Hepatocyte (in vitro differentiated cells): ENCODE measurements around the gene NOTCH4. TPM values are rescaled to one million over a fixed set of nuclear protein-coding genes. Genes with fewer than 3 reads are reported as not detected.

Experiments
- DNase-seq: peaks from one replicate; pipeline ENCODE4 v3.0.0-alpha.2; 2016; ENCODE audit warnings: low spot score
- H2AFZ ChIP-seq: fragments of 200-600 bp; sonication (generic); 2 replicates; pipeline ENCODE4 v1.6.0; 2016; ENCODE audit warnings: antibody characterized with exemption, mild to moderate bottlenecking
- H3K27ac ChIP-seq: fragments of 200-600 bp; sonication (generic); 2 replicates; pipeline ENCODE4 v1.5.1; 2016; ENCODE audit warnings: mild to moderate bottlenecking
- H3K27me3 ChIP-seq: fragments of 200-600 bp; sonication (generic); 2 replicates; pipeline ENCODE4 v1.6.1; 2016
- H3K36me3 ChIP-seq: fragments of 200-600 bp; sonication (generic); replicated peaks from 2 replicates; pipeline ENCODE4 v1.5.1; 2016; ENCODE audit warnings: low read depth; ENCODE audit not compliant: insufficient read depth
- H3K4me1 ChIP-seq: fragments of 200-600 bp; sonication (generic); 2 replicates; pipeline ENCODE4 v1.5.1; 2016; ENCODE audit warnings: mild to moderate bottlenecking, moderate library complexity; ENCODE audit not compliant: insufficient read depth
- H3K4me2 ChIP-seq: fragments of 200-600 bp; sonication (generic); 2 replicates; pipeline ENCODE4 v1.6.0; 2016
- H3K4me3 ChIP-seq: fragments of 200-600 bp; sonication (generic); 2 replicates; pipeline ENCODE4 v1.5.1; 2016; ENCODE audit warnings: mild to moderate bottlenecking
- H3K79me2 ChIP-seq: fragments of 200-600 bp; sonication (generic); 2 replicates; pipeline ENCODE4 v1.6.0; 2017; ENCODE audit warnings: mild to moderate bottlenecking
- H3K9me2 ChIP-seq: fragments of 200-600 bp; sonication (generic); replicated peaks from 2 replicates; pipeline ENCODE4 v1.6.0; 2017; ENCODE audit warnings: mild to moderate bottlenecking; ENCODE audit not compliant: insufficient read depth
- H3K9me3 ChIP-seq: fragments of 200-600 bp; sonication (generic); 2 replicates; pipeline ENCODE4 v1.5.1; 2016; ENCODE audit warnings: low read depth, mild to moderate bottlenecking
- H4K20me1 ChIP-seq: fragments of 200-600 bp; sonication (generic); 2 replicates; pipeline ENCODE4 v1.6.0; 2016; ENCODE audit warnings: mild to moderate bottlenecking; ENCODE audit not compliant: insufficient read depth, poor library complexity, severe bottlenecking
- EZH2 ChIP-seq: fragments of 200-600 bp; sonication (generic); IDR thresholded peaks from 2 replicates; pipeline ENCODE4 v1.6.1; 2016; ENCODE audit warnings: antibody characterized with exemption, mild to moderate bottlenecking, borderline replicate concordance
- EZH2phosphoT487 ChIP-seq: fragments of 200-600 bp; sonication (generic); IDR thresholded peaks from one replicate; pipeline ENCODE4 v1.6.1; 2018; ENCODE audit warnings: antibody characterized with exemption, mild to moderate bottlenecking, low read depth, moderate library complexity; ENCODE audit not compliant: unreplicated experiment, severe bottlenecking
- WGBS: methylation state at CpG from one replicate; pipeline ENCODE4 v1.1.6; 2016; ENCODE audit warnings: low lambda C conversion rate; ENCODE audit errors: missing lambda C conversion rate; 5-methylcytosine and 5-hydroxymethylcytosine counted together
- polyA plus RNA-seq: library from polyadenylated mRNA; unstranded; fragments of >200 nt; fragmentation: Nextera tagmentation; extraction: Ambion mirVana; gene quantifications from 2 replicates; pipeline ENCODE4 v1.2.1, GENCODE V29; 2016
- total RNA-seq: library from RNA; depleted of rRNA; stranded (reverse); fragments of >200 nt; gene quantifications from 2 replicates; pipeline ENCODE4 v1.2.3, GENCODE V29; 2014
- TF ChIP-seq, protein P1 (sequence below): fragments of 200-600 bp; sonication (generic); IDR thresholded peaks from 2 replicates; pipeline ENCODE4 v1.5.1; 2016; ENCODE audit warnings: antibody characterized with exemption, mild to moderate bottlenecking; ENCODE audit not compliant: poor library complexity

NOTCH4 gene
- total and polyA plus RNA-seq, 2 experiments from 2014 or later: 2.7 to 3.6 TPM

DNA sequence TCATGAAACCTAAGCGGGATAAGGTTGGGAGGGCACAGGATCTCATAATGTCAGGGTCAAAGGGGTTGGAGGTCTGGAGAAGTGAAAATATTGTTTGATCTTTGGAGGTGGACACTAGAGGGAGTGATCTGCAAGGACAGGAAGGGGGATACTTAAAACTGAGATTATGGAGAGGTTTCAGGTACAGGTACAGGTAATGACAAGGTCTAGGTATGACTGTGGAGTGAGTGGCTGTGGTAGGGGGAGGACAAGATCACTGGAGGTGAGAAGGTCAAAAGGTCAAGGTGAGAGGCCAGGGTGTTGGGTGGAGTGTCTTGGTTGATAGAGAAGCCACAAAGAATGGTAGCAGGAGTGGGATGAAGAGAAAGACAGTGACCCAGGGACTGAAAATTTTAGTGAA is 16.8 kb upstream of the NOTCH4 start:
- H3K27me3 ChIP-seq: no peaks in the 10 kb centered on the region
- no peak overlapping the region for H3K4me2 ChIP-seq
- WGBS: 93% methylated on average over 1 of the region's 1 CpG
- H4K20me1 ChIP-seq: no peaks in the 10 kb centered on the region
- H2AFZ ChIP-seq: no peak overlapping the region
- H3K4me3 ChIP-seq: no peak overlapping the region
- no peaks in the 10 kb centered on the region for H3K9me2 ChIP-seq
- DNase-seq: no peak
- no peaks in the 10 kb centered on the region for H3K79me2 ChIP-seq
- no peak overlapping the region for H3K27ac ChIP-seq
- TF ChIP-seq EZH2phosphoT487 (no peak), EZH2 (no peak)
- TF ChIP-seq, protein P1, sequence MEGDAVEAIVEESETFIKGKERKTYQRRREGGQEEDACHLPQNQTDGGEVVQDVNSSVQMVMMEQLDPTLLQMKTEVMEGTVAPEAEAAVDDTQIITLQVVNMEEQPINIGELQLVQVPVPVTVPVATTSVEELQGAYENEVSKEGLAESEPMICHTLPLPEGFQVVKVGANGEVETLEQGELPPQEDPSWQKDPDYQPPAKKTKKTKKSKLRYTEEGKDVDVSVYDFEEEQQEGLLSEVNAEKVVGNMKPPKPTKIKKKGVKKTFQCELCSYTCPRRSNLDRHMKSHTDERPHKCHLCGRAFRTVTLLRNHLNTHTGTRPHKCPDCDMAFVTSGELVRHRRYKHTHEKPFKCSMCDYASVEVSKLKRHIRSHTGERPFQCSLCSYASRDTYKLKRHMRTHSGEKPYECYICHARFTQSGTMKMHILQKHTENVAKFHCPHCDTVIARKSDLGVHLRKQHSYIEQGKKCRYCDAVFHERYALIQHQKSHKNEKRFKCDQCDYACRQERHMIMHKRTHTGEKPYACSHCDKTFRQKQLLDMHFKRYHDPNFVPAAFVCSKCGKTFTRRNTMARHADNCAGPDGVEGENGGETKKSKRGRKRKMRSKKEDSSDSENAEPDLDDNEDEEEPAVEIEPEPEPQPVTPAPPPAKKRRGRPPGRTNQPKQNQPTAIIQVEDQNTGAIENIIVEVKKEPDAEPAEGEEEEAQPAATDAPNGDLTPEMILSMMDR: no peak
- no peaks in the 10 kb centered on the region for H3K36me3 ChIP-seq
- H3K4me1 ChIP-seq: no peaks in the 10 kb centered on the region
- H3K9me3 ChIP-seq: no peaks in the 10 kb centered on the region

DNA sequence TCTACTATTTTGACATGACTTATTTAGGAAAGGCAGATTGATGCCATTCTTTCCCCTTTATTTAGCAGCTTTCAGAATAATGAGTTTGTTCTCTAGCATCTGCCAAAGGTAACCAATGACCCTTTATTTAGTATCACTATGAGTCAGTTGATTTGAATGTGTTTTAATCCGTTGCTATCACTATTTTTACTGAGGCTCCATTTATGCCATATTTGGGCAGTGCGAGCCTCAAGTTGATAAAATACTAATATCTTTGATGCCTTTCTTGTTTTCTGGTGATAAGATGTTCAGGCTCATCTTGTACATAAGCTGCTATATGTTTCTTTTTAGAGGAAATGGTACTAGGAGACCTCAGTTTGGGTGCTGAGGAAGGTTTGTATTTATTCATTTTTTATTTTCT is 15.6 kb upstream of the NOTCH4 start:
- Histone ChIP-seq H3K9me2 (no peaks in the 10 kb centered on the region), H3K4me1 (no peaks in the 10 kb centered on the region), H3K4me2 (no peak overlapping the region), H3K4me3 (no peak overlapping the region), H3K27me3 (no peaks in the 10 kb centered on the region), H2AFZ (no peak overlapping the region), H4K20me1 (no peaks in the 10 kb centered on the region), H3K9me3 (no peaks in the 10 kb centered on the region), H3K79me2 (no peaks in the 10 kb centered on the region), H3K36me3 (no peaks in the 10 kb centered on the region), H3K27ac (no peak overlapping the region)
- 85% methylated on average over 2 of the region's 2 CpGs for WGBS
- TF ChIP-seq, protein P1: no peak
- TF ChIP-seq EZH2 (no peak), EZH2phosphoT487 (no peak)
- no peak for DNase-seq

DNA sequence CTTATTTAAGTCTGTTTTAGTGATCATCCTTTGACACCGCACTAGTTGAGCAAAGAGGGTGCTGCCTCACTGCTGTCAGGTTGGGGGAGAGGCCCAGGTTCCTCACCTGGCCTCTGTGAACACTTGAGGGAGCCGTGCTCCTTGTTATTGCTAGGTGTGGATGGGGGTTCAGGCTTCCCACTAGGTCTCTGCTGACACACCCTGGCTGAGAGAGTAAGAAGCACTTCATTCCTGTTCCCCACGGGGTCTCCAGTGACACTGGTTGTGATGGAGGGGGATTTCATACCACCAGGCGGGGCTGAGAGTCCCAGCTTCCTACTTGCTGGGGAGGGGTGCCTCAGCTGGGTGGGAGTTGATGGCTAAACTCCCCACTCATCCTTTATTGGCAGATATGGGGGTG is 11.1 kb upstream of the NOTCH4 start:
- H3K27me3 ChIP-seq: no peaks in the 10 kb centered on the region
- no peak overlapping the region for H2AFZ ChIP-seq
- H3K9me3 ChIP-seq: no peaks in the 10 kb centered on the region
- H4K20me1 ChIP-seq: no peaks in the 10 kb centered on the region
- DNase-seq: no peak
- 61% methylated on average over 4 of the region's 4 CpGs for WGBS
- no peak overlapping the region for H3K4me2 ChIP-seq
- TF ChIP-seq EZH2phosphoT487 (no peak), EZH2 (no peak)
- TF ChIP-seq, protein P1: no peak
- no peak overlapping the region for H3K27ac ChIP-seq
- H3K9me2 ChIP-seq: no peaks in the 10 kb centered on the region
- H3K4me3 ChIP-seq: no peak overlapping the region
- H3K36me3 ChIP-seq: no peaks in the 10 kb centered on the region
- H3K79me2 ChIP-seq: no peaks in the 10 kb centered on the region
- no peaks in the 10 kb centered on the region for H3K4me1 ChIP-seq

DNA sequence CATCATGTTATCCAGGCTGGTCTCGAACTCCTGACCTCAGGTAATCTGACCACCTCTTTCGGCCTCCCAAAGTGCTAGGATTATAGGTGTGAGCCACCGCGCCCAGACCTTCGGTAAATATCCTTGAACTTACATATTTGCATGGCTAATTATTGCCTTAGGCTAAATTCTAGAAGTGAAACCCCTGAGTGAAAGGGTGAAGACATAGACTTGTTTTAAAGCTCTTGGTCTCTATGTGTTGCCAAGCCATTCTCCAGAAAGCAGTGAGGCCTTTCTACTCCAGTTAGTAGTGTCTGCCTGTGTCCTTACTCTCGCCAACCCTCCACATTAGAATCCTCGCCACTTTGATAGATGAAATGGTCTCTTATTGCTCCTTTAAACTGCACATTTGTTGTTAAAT is 2.6 kb upstream of the NOTCH4 start:
- no peak for DNase-seq
- Histone ChIP-seq H3K36me3 (no peaks in the 10 kb centered on the region), H3K9me3 (no peaks in the 10 kb centered on the region), H3K4me1 (no peaks in the 10 kb centered on the region), H3K79me2 (no peaks in the 10 kb centered on the region), H3K9me2 (no peaks in the 10 kb centered on the region), H3K4me3 (no peak overlapping the region), H3K27ac (no peak overlapping the region), H4K20me1 (no peaks in the 10 kb centered on the region), H3K27me3 (no peaks in the 10 kb centered on the region), H2AFZ (no peak overlapping the region), H3K4me2 (no peak overlapping the region)
- WGBS: 92% methylated on average over 7 of the region's 7 CpGs
- TF ChIP-seq EZH2phosphoT487: no peak
- TF ChIP-seq EZH2: no peak
- TF ChIP-seq, protein P1: no peak
